Hematopoietic multipotent progenitor cell treated with erythropoietin and hydrocortisone succinate and interleukin-3 and kit ligand, for 4 days (in vitro differentiated cells): ENCODE data around the gene OLIG2.

Experiments used
- DNase-seq: peaks from one replicate; pipeline ENCODE4 v3.0.0-alpha.2; 2015

OLIG2 gene

DNA sequence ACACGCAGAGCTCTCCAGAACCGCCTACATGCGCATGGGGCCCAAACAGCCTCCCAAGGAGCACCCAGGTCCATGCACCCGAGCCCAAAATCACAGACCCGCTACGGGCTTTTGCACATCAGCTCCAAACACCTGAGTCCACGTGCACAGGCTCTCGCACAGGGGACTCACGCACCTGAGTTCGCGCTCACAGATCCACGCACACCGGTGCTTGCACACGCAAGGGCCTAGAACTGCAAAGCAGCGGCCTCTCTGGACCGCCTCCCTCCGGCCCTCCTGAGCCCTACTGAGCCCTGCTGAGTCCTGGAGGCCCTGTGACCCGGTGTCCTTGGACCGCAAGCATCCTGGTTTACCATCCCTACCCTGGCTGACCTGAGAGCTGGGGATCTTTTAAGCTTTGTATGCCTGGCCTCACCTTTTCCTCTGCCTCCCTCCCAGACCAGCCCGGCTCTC lies 8.3 kb downstream of the OLIG2 start:
- no peak for DNase-seq

DNA sequence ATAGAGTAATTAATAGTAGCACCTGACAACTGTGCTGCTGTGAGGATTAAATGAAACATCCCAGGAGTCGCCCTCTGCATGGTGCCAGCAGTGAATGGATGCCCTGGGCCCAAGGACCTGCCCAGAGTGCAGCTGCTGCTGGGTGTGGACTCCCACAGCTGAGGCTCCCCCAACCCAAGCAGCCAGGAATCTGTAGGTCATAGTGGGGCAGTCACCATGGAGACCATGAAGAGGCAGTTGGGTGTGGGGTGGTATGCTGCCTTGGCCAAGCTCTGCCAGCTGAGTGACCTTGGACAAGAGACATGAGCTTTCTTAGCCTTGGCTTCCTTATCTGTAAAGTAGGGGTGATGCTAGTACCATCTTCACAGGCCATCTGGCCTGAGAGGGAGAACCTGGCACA lies 9.4 kb downstream of the OLIG2 start:
- DNase-seq: peak; percentile 34

DNA sequence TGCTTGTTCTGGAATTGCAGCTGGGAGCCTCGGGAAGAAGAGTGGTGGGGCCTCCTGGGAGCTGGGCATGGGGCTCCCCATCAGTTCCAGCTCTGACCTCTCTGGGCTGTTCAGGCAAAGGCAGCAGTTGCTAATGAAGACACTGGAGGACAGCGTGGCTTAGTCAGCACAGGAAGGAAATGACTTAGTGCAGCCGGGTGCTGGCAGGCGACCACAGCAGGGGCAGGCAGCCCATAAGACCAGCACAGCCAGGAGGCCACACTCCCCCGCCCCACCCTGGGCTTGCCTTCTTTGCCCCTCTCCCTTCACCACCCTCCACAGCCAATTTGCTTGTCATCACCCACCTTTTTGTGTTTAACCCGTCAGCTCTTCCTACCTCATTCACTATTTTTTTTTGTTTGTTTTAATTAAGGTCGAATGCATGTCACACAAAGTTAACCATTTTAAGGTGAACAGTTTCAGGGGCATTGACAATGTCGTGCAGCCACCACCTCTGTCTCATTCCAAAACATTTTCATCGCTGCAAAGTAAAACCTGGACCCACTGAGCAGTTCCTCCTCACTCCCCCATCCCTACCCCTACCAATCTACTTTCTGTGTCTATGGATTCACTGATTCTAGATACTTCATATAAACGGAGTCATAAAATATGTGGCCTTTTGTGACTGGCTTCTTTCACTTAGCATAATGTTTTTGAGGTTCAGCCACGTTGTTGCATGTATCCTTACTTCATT lies 10.9 kb downstream of the OLIG2 start:
- peak; percentile 91 for DNase-seq

DNA sequence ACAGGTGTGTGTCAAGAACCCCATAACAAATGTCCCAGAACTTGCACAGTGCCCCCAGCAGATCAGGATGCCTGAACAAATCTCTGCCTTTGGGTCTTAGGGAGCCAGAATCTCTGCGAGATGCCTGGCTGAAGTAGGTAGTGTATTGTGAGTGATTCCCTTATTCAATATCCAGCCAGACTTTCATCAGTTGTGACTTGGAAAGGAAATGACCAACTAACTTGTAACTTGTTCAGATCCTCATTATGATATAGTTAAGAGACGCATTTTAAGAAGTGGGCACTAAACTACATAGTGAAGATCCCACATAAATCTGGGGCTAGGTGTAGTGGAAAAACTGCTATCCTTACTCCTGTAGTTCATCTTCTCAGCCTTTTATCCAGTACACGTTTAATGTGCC lies 11.8 kb downstream of the OLIG2 start:
- no peak for DNase-seq

DNA sequence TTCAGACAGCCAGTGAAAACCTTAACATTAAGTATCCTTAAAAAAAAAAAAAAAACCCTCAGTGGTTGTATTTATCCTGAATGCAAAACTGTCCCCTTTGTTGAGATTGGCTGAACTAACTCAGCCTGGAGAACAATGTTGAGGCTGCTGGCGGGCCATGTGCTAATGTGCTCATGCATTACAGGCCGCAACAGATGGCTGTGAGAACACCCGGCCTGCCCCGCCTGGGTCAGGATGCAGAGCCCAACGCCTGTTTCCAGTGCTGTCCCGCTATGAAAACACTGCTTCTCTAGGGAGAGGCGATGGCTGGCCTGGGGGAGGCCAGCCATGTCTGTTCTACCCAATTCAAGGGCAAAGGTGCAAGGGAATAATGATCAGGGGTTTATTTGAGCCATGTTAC lies 13.8 kb downstream of the OLIG2 start:
- DNase-seq: no peak

DNA sequence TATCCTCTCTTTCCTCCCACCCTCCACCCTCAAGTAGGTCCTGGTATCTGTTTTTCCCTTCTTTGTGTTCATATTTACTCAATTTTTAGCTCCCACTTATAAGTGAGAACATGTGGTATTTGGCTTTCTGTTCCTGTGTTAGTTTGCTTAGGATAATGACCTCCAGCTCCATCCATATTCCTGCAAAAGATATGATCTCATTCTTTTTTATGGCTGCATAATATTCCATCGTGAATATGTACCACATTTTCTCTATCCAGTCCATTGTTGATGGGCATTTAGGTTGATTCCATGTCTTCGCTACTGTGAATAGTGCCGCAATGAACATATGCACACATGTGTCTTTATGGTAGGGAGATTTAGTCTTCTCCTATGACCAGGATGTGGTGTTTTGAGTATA lies 14.5 kb downstream of the OLIG2 start:
- DNase-seq: no peak

DNA sequence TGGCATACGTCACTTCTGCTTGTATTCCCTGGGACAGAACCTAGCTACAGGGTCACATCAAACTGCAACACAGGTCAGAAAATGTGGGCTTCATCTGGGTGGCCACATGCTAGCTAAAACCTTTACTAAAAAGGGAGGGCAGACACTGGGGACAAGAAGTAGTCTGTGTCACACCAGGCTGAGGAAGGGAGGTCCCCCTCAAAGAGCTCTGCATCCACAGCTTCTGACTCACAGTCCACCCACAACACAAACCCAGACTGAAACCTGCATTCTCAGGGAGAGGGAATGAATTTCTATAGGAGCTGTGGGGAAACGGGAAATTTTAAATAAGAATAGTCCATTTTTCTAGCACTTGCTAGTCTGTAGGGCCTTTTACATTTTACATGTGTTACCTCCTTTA lies 16.2 kb downstream of the OLIG2 start:
- no peak for DNase-seq

DNA sequence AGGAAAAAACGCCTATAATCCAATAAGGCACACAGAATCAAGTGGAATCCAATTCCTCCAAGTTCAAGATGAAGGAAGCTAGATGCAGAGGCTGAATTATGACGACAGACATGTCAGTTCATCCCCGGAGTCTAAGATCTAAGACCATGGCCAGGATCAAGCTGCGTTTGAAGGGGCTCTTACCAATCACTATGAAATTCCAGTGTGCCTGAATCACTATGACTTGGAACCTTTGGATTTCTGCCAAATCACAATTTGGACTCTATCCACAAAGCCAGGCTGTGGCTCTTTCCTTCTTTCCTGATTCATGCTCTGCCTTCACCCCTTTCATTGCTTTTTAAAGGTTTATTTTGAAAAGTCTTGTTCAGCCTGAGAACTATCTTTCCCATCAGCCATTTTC lies 17.1 kb downstream of the OLIG2 start:
- DNase-seq: no peak

DNA sequence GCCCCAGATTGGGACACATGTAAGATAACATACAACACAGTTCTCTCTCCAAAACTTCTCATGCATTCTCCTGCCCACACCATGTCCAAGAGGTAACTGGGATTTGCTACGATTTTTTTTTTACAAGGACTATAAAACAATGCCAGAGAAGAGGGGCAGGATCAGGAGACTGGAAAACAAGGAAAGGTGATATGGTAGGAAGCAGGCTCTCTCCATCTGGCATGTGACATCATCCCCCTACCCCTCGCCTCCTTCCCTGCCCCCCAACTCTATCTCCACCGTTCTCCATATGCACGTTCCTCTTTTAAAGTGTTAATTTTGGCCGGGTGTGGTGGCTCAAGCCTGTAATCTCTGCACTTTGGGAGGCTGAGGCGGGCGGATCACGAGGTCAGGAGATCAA lies 20.7 kb downstream of the OLIG2 start:
- DNase-seq: no peak

DNA sequence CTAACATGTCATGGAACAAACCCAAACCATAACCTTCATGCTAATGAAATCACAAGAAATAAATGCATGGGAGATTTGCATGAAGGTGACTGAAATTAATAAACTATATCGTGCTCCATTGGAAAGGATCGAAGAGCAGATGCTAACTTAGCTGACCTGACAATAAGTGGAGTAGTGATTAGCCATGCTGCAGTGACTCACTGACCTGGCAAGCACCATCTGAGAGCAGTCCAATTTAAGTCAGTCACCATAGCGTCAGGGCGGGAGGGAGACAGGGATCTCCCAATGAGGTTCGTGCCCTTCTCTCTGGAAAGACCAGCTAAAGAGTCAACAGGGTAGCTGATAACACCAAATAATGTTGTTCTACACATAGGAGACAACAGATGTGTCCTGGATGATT lies 21.5 kb downstream of the OLIG2 start:
- no peak for DNase-seq

DNA sequence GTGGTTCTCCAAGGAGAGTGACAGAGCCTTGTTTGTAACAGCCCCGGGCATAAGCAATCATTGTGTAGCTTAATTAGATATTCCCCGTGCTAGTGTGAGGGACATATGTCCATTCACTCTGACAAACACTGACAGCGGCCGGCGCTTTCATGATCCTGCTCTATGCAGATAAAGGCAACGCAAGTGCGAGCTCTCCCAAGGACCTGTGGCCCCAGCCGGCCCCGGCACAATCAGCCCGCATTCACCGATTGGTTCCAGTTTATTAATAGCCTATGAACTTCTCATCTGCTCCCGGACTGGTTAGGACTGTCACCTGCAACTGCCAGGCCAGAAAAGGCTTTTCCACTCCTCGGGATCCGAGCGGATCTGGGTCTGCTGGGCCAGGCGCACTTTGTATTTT lies 26.2 kb downstream of the OLIG2 start:
- DNase-seq: no peak

DNA sequence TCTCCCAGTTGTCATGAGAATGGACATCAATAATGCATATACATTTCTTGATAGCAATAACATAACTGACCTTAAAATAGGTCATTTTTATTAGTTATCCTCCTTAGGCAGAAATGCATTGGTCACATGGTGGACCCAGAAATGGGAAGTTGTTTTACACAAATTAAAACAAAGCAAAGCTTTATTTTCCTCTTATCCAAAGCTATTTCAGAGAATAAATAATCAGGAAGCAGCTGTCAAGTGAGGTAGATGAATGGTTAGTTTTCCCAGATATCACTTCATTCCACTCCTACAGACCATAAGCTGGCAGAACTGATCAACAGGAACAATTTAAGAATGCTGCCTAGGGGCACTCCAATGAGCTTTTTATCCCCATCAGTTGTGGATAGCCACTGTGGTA lies 28.2 kb downstream of the OLIG2 start:
- DNase-seq: no peak

DNA sequence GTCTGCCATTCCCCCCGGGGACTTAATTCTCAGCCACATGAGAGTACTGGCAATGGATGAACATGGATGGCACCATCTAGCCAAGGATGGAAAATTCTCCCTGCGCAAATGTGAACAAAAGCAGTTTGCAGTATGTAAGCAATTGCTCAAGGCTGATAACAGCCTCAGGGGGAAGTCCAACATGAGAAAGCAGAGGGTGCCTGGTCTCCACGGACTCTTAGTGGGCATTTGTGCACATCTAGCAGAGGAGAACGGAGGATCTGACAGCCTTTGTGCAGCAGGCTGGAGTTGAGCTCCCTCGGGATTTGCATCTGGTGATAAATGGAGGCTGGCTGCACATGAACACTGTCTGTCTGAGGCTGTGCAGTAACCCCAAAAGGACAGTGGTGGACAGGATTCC lies 30.3 kb downstream of the OLIG2 start:
- DNase-seq: no peak

DNA sequence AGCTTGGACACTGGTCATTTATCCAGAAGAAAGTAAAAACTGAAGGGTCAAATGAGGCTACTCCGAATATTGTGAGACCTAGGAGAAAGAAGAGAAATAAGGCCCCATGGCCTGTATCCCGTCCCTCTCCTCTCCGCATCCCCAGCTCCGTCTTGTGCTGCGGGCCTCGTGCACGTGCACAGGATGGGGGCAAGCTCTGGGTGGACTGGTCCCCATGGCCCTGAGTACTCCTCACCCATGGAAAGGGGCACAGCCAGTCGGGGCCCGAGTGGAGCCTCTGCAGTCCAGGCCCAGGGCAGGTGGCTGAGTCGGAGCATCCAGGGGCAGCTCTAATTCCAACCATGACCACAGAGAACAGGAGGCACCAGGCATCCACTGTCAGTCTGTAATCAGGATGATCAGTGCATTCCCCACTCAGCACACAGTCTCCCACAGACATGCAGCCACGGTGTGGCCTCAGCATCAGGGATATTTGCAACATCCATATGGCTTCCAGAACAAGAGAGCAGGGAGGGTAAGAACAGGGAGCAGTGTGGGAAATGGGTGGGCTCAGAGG lies 31.7 kb downstream of the OLIG2 start:
- DNase-seq: no peak

DNA sequence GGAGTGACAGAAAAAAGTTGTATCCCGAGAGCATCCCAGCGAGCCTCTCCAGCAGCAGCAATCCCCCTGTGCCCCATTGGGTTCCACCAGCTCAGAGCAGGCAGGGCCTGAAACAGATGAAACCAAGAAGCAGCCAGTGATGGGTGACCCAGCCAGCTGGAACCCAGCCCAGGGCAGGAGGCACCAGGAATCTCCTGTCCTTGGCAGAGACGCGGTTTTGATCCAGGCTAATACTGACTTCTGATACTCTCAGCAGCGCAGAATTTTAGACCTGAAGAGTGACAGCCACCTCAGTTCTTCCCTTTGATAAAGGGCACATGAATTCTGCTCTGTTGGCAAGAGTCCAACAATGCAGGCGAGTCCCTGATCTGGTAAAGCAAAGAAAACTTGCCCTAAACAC lies 32.8 kb downstream of the OLIG2 start:
- DNase-seq: no peak

DNA sequence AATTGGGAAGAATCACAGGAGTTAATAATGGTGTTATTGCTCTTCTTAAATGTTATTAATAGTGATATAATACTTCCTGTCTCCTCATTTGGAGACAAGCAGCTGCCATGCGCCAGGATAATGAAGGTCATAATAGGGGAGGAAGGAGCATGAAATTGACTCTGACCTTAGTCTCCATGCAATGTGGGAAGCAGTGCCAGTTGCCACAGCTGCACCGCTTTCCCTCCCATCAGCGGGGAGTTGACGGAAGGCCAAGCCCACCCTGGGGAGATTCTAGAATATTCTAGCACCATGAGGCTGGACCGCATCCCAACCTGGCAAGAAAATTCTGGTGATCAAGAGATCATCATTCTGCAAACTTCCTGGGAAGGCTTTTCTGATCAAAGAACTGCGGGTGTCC lies 33.2 kb downstream of the OLIG2 start:
- no peak for DNase-seq

DNA sequence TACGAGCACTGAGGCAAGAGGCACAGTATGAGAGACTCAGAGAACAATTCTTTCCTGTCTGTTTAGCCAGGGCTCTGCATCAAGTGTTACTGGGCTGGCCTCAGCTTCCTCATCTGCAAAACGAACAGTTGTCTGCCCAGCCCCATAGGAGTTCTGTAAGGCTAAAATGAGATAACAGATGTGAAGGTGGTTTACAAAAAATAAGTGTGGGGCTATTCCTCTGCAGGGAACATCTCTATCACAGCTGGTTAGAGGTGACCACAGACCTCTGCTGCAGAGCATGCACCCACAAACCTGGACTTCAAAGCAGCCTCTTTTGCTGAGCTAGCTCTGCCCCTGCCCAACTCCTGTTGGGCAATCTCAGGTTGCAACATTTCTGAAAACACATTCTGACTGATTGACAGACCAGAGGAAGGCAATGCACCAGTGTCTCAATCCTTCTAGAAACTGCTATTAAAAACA lies 33.7 kb downstream of the OLIG2 start:
- peak; percentile 91 for DNase-seq

DNA sequence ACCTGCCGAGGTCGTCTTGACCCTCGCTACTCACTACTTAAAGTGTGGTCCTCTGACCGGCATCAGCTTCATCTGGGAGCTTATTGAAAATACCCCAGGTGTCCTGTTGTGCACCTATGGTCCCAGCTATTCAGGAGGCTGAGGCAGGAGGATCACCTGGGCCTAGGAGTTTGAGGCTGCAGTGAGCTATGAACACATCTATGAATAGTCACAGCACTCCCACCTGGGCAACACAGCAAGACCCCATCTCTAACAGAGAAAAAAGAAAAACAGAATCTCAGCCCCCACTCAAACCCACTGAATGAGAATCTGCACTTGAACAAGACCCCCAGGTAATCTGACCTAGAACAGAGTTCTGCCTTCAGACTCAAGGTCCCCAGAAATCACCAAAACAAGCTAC lies 35.5 kb downstream of the OLIG2 start:
- no peak for DNase-seq

DNA sequence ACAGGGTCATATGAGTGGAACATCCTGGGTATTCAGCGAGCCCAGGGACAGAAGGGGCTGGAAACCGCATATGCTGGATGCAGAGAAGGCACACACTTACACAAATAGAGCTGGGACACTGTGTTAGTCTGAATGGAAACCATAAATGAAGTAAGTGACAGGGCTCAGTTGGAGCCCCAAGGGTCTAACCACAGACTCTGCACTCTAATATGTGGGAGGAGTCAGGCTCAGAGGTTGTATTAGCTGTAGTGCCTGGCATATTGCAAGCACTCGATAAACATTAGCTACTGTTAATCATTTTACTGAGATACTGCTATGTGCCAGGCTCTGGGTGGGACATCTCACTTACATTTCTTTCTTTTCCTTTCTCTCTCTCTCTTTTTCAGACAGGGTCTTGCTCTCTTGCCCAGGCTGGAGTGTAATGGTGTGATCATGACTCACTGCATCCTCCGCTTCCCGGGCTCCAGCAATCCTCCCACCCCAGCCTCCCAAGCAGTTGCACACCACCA lies 37.7 kb downstream of the OLIG2 start:
- DNase-seq: peak; percentile 66

DNA sequence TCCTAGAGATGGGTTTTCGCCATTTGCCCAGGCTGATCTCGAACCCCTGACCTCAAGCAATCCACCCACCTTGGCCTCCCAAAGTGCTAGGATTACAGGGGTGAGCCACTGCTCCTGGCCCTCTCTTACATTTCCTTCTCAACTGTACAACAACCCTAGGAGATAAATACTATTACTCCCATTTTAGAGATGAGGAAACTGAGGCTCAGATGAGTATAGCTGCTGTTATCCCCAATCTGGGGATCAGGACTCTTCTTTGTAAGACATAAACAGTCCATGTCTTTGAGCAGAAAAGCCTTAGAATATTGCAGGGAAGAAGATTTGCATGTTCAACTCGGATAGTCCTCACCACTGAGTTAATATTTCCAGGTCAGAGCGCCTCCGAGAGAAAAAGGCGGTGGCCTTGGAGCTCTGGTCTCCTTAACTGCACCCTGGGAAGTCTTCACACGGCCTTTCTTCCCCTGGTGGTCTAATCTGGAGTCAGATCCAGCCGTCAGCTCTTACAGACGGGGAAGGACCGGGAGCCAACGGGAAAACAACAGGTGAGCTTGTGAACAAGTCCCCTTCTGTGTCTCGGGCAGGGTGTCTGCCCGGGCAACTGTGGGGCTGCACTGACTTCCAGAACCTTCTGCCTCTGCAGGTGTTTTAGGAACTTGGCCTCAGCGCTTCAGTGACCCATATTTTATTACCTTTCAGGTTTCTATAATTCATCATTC lies 38.3 kb downstream of the OLIG2 start:
- DNase-seq: no peak

DNA sequence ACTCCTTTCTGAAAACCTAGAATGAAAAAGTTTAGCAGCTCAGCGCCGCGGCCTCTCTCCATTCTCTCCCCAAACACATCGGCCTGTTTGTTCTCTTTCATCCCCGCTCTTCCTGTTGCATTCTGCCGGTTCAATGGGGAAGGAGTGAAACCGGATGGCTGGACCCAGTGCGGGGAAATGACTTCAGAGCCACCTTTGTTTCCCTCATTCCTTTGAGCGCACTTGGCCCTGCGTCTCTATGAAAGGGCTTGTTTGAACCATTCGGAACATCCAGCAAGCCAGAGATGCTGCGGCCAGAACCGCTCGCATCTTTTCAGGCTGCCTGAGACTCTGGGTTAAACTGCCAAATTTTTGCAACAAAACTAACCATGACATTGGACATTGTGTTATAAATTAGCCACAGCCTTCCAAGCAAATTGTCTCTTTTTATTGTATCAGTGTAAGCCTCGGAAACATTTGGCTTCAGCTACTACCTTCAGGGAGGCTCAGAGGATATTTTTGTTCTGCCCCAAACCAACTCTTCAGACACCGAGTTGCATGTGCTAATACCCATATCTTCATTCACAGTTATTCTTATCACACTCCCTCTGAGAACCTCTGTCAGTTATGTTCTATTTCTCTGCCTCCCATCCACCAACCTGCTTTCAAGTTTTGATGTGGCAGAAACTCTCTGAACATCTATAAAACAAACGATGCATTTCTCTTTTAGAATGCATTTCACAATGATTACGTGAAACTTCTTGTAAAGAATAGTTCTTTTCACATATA lies 39.1 kb downstream of the OLIG2 start:
- DNase-seq: peak; percentile 67

DNA sequence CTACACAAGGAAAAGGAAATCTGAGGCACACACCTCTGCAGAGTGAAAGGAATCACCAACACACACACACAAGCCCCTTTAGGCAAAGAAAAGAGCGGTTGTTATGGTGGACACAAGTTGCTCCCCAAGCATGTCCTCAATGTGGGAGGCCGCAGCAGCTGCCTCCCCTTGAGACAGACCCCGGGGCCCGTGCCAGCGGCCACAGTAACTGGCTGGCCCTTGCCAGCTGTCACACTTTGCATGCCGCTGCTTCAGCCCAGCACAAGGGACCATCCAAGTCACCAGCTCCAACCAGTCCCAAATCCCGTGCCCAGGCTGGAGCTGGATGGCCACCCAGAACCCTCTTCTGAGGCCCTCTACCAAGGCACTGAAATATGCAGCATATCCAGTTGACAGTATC lies 41.3 kb downstream of the OLIG2 start:
- DNase-seq: no peak

DNA sequence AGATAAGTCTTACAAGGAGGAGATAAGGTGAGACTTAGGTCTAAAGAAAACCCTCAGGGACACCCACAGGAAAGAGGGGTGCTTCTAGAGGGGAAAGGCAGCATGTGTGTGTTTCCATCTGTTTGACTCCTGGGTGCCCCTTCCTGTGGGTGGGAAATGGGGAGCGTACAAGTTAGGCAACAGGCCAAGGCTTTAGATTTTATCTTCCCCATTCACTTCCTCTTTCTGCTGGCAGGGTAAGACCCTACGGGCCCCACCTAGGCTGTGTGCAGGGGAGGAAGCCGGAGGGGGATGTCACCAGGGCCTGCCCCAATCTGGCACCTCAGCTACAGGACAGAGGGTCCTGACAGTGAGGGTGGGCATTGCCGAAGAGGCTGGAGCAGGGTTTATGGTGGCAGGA lies 41.7 kb downstream of the OLIG2 start:
- DNase-seq: peak; percentile 89
